ENCODE data around the gene SLC6A15.

Gene SLC6A15
- total RNA-seq: 0 to 0.53 (median 0.02) reads per million in 18 experiments

DNA sequence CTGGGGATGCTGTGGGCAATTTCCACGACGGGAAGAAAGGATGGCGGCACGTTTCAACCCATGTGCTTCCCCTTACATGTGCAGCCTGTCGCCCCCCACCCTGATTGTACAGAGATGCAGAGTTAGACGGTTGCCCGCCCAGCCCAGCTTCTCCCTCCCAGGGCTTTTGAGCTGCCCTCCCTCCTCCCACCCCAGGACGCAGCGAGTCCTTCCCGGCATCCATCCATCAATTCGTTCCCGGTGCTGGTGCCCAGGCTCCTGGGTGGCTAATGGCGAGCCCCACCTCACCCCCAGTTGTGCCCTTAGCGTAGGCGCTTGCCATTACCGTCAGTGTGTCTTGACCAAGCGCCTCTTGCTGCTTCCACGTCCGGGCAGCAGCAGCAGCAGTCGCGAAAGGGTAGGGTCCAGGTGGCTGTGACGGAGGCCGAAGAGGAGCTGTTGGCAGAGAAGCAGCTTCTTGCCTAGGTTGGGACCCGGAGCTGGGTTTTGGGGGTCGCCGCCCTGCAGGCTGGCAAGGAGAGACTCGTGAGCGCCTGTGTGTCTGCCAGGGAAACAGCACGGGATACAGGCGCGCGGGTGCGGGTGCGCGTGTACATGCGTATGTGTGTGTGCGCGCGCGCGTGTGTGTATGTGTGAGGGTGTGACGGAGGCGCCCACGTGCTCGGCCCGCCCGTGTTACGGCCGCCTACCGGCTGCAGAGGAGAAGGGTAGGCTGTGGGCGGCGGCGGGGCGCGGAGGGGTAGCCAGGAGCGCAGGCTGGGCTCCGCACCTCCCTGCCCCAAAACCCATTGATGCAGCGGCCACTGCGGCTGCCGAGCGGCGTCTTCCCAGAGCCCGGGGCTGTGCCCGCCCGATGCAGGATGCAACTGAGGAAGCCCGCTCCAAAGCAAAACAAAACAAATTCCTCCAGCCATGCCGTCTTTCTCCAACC lies at the start of gene SLC6A15:
Gene SLC6A15 (minus strand): TSS at position 602 of the 931 bp plus-strand sequence. CDS start 20,679 bp downstream, outside the sequence.
- no peak for DNase-seq

DNA sequence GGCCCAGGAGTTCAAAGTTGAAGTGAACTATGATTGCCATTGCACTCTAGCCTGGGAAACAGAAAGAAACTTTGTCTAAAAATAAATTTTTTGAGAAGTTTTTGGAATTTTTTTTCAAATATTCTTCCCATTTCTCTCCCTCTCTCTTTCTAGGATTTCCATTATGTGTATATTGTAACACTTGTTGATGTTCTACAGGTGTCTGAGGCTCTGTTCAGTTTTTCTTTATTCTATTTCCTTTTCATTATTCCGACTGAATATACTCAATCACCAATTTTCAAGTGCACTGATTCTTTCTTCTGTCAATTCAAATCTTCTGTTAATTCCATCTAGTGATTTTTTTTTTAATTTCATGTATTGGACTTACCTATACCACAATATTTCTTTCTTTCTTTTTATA lies 48.3 kb upstream of the SLC6A15 start:
- no peak for DNase-seq

DNA sequence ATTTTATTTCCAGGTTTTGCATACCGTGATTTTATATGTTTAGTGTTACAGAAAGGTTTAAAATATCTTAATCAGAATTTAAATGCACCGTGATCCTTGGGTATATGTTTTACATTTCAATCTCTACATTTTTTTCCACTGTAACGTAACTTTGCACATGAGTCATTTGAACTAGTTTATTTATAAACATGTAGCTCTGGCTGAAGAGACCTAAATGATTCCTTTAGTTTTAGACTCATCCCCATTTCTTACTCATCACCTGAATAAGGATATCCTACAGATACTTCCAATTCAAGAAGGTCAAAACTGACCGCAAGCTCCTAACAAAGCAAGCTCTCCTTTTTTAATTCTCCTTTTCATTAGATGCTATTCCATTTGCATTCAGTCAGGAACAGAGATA lies 42.7 kb upstream of the SLC6A15 start:
- DNase-seq: no peak

DNA sequence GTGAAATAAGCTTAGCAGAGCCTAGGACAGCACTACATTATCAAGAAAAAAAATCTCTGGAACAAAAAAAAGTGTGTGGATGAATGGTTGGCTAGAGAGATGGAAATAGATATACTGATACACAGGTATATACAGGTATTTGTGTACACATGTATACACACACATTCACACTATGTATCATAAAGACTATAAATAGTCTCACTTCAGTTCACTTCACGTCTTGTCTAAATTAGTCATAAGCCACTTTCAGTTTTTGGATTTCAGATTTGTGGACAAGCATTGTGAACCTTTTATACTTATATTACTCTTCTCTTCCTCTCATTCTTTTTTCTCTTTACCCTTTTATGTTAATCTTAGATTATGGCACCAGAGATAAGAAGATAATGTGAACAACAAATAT lies 41.8 kb upstream of the SLC6A15 start:
- DNase-seq: no peak

DNA sequence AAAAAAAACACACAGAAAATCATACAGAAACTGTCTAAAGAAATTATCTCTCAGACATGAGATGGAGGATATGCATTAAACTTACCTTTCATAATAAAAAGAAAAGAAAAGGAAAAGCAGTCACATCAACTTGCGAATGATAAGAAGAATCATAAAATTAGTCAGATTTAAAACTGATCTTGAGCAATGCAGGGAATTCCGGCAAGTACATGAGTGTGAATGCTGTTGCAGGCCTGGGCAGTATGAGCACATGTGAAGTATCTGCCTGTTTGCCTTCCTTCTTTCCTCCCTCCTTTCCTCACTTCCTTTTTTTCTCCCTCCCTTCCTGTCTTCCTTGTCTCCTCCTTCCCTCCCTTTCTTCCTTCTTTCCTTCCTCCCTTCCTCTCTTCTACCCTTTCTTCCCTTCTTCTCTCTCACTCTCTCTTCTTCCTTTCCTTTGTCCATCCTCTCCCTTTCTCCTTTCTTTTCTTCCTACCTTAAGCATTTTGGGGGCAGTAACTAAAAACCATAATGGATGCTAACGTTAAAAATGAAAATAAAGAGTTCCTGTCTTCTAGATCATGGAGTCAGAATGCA lies 38.5 kb upstream of the SLC6A15 start:
- DNase-seq: no peak

DNA sequence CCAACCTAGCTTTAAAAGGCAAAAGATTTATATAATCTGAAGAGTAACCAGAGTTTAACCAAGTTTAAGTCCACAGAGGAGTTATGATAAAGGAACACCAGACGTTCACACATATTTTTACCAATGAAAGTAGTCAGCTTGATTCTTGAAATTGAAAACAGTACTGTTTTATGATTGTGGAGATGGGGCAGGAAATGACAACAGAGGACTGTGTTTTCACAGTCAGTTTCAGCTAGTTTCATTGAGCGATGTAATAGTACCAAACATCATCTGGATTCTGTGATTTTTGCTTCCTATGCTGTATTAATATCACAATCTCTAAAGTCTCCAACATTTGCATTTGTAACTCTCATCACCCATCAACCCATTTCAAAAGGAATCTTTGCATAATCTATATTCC lies 34.2 kb upstream of the SLC6A15 start:
- no peak for DNase-seq

DNA sequence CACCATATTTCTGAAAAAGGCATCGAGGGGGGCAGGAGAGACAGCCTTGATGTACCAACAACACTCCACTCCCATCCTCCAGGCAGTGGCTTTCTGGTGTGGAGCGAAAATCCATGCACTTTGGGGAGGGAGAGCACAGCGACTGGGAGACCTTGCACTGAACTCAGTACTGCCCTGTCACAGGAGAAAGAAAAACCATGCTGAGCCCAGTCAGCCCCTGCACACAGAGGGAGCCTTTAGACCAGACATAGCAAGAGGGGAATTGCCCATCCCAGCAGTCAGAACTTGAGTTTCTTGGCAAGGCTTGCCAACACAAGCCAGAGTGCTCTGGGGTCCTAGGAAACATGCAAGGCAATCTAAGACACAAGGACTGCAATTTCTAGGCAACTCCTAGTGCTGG lies 24.8 kb upstream of the SLC6A15 start:
- DNase-seq: no peak

DNA sequence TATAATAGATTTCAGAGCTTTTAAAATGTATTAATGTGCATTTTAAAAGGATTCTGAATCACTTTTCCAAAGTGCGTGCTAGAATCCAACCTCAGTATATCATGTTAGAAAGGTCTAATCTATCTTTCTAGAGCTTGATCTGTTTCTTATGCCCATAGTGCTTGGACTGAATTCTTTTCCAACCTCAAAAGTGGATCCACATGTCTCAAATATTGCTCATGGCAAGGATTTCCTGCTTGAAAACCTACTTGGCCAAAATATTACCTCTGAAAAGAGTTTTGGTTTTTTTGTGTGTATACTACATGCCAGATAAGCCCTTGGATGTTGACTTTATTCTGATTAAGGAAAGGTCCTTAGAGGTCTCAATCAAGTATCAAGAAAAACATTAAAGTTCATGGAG lies 16.9 kb upstream of the SLC6A15 start:
- DNase-seq: no peak

DNA sequence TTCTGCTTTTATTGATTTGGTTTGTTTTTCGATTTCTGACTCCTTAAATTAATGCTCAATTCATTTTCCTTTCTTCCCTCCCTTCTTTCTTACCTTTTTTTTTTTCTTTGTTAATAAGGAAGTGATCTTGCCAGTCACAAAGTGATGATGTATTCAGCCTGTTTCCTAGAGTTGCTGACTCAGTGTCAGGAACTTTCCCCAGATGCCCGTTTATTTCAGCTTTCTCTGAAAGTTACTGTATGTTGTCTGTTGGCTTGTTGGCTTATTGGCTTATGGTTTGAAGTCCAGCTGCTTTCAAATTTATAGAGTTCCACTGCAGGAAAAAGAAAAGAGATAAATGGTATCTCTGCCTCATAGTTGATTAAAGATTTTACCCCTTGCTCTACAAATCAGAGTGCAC lies 12.4 kb upstream of the SLC6A15 start:
- DNase-seq: no peak

DNA sequence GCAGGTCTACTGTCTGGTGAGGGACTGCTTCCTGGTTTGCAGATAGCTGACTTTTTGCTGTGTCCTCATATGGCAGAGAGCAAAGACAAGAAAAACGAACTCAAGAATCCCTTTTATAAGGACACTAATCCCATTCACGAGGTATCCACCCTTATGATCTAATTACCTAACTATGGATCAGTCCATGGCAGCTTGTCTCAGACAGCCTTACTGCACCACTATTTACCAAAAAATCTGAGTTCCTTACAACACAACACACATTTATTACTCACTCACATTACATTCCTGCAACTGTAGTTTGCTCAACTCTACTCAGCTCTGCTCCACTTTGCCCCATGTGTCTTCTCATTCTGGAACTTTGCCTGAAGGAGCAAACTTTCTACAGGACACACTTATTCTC lies 10.1 kb upstream of the SLC6A15 start:
- no peak for DNase-seq

DNA sequence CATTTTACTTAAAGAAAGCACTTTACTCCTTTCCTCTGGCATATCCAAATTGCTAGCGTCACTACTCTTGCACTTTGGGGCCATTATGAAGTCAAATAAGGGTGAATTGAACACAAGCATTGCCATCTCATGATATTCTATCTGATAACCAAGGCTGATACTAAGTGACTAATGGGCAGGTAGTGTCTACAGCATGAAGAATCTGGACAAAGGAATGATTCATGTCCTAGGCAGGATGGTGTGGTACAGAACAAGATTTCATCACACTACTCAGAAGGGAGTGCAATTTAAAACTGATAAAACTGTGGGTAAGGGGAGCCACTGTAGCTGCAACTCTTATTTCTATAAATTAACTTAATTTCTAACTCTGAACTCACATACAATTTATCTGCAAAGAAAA lies 7.7 kb upstream of the SLC6A15 start:
- no peak for DNase-seq

DNA sequence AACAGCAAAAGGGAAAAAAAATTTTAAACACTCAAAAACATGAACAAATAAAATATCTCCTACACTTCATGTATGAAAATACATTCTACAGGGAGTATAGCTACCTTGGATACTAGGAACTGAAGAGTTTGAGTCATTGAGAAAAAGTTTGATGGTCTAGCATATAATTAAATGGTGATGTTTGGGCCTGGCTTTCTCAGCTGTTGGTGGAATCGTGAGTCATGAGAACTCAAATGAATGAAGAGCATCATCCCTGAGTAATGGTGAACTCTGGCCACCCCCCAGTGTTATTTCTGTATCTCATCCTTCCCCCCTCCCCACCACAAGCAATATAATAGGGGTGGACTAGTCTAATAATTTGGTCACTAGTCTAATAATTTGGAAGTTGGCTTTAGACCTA lies 6.7 kb upstream of the SLC6A15 start:
- no peak for DNase-seq

DNA sequence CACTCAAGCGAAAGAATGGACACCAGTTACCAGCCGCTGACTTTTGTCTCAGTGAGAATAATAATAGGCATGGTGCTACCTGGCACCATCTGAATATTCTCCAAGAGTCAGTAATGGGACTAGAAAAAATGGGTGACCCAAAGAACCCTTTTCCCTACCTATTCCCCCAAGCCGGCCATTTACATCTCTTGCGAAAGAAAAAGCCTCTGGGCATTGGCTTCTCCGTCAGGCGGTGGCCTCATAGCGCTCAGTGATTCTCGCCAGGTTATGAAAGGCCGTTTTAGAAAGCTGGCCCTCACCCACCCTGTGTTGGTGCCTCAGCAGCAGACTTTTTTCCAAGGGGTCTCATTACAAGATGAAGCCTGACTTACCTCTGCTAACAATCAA lies 523 bp upstream of the SLC6A15 start:
- no peak for DNase-seq

DNA sequence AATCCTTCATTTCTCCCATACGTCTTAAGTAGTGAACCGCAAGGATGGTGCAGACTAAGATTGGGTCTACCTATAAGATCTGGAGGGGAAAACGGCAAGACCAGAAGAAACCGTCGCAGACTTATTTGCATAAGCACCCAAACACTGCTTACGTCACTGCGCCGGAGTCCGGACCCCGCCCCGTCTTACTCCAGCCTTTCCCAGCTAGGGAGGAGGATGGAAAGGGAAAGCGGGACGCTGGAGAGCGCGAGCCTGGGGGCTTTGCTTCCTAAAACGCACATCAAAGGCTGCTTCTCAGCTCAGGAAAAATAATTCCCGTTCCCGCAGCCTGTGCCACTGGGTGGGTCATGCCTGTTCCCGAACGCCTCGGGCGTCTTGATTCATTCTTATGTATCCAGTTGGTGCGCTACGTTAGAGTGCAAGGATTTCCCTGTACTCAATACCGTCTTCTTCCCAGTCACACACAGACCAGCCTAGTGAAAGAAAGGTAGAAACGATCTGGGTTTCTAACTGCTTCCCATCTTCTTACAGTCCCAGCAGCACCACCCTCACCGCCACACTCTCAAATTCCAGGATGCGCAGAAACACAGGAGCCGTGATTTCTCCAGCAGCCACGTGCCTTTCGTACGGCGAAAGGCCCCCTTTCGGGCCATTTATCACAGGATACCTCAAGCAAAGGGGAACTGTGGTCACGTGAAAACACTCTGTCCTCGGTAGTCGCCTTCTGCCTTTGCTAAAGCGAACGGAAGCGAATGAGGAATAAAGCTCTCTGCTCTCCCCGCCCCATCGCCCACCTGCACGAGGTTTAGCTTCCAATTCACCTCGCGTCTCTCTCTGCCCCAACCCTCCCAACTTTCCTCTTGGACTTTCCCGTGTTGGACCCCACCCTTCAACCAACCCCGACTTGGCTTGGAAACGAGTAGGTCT lies 1.1 kb downstream of the SLC6A15 start:
- DNase-seq: no peak

DNA sequence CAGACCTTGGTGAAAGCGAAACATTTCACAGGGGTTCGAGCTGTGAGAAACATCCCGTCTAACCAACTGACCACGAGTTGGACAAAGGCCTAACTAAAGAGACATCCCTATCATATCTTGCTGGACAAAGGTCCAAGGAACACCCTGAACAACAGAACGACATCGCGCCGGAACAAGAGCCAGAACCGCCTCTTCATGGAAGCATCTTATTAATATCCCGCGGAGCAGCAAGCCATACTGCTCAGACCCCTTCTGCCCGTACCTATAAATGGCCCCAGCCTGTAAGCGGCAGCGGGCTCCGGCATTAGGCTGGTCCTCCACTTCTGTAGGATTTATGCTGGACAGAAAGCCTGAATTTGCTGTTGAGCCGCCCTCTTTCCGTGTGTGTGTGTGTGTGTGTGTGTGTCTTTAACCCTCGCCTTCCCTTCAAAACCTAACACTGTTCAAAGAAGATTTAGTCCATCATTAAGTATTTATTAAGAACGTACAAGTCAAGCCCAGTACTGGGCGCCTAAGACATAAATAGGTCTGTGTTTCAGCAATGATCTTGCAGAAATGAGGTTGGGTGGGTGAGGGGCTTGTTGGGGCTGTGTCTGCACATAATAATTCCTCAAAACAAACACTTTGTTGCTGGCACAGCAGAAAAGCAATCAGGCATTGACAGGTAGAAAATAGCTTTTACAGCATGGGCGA lies 1.9 kb downstream of the SLC6A15 start:
- DNase-seq: no peak

DNA sequence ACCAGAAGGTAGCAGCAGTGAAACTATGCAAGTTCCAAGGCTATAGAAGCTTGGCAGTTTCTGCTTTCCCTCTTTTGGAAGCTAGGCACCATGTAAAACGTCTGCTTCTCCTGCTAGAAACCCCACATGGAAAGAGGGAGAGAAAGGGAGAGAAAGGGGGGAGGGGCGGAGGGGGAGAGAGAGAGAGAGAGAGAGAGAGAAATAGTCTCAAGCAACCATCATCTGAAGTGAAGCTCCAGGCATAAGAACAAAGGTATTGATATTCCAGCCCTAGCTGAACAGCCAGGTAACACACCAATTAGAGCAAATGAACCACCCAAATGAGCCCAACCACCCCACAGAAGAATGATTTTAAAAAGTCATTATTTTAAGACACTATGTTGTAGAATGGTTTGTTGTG lies 8.5 kb downstream of the SLC6A15 start:
- DNase-seq: no peak

DNA sequence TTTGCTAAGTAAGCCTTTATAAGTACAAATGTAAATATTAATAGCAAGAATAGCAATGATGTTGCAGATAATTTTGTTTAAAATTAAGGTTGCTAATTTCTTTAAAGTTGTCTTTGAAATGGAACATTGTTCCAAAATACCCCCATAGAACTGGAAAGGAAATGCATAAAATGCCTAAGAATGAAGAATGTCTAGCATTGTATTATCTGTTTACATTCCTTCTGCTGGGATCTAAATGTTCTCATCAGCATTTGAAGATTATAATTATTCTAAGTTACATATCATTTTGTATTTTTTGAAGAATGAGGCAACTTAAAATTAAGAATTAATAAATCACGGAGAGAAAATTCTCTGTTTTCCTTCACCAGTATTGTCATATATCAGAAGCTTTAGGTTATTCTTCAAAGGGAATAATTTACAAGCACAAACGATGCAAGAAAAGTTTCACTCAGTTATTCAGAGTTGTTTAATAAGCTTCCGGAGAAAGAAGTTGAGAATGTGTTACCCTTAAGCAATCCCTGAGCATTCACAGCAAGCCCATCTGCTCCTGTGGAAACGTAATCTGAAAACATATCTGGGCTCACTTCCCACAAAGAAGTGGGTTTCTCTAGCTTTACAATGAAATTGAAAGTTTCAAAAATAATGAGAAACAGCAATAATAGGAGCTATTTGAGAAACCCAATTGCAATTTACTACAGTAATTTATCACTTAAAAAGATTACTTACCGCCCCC lies 21.3 kb downstream of the SLC6A15 start:
- no peak for DNase-seq

DNA sequence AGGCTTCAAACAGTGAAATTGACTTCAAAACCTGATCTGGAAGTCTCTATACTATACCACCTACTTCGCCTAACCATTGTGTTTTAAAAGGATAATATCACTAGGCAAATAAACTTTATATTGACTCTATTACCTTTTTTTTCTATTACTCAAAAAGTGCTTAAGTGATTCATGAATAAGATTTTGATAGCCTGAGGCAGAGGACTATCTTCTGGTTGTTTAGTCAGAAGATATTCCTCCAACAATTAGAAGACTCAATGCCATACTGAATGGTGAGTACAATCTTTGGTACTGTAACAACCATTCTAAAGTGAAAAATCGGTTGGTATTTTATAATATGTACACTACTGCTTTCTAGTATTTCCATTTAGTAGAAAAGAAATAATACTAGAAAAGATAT lies 22.8 kb downstream of the SLC6A15 start:
- DNase-seq: no peak

DNA sequence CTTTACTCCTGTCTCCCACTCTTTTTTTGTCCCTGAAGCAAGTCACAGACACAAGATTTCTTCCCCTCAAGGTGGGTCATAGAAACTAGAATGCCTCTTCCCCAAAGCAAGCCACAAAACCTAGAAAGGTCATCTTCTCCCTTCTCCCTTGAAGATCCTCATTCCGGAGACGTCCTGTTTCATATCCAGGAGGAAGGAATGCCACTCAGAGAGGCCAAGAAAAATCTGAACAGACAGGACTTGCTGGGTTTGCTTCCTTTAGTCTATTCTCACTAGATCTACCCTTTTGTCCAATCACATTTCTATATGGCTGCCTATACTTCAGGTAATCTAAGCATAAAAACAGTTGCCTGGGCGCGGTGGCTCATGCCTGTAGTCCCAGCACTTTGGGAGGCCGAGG lies 23.7 kb downstream of the SLC6A15 start:
- no peak for DNase-seq

DNA sequence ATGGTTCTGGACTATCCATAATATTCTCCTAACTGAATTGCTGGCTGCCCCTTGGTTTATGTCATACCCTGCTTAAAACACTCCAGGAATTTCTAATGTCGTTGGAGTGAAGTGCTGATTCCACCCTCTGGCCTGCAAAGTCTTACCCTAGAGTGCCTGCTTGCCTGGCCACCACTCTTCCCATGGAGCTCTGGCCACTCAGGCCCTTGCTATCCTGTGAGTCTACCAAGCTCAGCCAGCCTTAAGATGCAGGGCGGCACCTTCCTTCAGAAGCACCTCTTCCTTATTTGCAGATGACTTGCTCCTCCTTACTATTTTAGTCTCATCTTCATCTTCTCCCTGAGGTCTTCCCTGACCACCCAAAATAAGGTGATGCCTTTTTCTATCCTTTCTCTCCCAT lies 35.3 kb downstream of the SLC6A15 start:
- no peak for DNase-seq

DNA sequence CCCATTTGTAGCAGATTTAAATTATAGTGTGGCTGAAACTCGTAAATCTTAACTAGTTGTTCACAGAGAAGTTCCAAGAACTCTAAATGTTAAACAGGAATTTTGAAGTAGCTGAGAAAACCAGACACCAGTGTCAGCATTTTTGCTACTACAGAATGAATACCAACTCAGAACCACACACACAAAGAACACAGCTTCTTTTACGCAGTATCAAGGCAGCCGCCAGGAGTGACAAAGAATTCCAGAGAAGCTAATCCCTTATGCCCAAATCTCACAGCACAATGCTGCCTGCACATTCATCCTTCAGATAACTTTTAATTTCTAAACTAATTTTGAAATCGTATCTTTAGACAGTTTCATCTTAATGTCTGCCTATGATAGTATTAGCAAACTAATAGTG lies 37.4 kb downstream of the SLC6A15 start:
- DNase-seq: no peak

DNA sequence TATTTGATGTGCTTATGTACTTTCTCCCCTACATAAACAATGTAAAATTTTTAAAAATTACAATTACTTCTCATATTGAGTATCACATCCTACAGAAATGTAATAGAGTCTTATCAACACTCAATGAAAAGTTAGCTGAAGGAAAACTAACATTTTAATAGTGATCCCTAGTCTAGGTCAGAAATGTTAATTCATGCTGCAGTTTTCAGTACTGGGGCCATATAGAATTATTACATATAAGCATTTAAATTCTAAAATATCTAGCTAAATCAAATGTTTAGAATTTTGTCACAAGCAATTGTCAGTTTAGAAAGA lies 37.8 kb downstream of the SLC6A15 start:
- DNase-seq: no peak

Measured in inflammatory macrophage (primary cell).